ENCODE data around the gene MUC2.

DNA sequence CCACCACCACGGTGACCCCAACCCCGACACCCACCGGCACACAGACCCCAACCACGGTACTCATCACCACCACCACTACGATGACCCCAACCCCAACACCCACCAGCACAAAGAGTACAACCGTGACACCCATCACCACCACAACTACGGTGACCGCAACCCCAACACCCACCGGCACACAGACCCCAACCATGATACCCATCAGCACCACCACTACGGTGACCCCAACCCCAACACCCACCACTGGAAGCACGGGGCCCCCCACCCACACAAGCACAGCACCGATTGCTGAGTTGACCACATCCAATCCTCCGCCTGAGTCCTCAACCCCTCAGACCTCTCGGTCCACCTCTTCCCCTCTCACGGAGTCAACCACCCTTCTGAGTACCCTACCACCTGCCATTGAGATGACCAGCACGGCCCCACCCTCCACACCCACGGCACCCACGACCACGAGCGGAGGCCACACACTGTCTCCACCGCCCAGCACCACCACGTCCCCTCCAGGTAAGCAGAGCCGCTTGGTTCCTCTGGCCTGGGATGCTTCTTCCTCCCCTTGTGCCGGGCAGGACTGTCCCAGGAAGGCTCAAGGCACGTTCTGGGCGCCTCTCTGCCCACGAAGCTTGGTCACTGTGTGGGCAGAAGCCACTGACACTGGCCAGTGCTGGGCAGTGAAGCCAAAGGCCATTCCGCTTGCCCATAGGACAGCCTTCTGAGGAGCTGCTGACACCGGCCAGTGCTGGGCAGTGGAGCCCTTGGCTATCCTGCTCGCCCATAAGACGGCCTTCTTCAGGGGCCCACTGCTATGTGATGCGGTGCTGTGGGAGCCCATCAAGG lies 25.1 kb downstream of the MUC2 start:
- TF ChIP-seq, protein P1, sequence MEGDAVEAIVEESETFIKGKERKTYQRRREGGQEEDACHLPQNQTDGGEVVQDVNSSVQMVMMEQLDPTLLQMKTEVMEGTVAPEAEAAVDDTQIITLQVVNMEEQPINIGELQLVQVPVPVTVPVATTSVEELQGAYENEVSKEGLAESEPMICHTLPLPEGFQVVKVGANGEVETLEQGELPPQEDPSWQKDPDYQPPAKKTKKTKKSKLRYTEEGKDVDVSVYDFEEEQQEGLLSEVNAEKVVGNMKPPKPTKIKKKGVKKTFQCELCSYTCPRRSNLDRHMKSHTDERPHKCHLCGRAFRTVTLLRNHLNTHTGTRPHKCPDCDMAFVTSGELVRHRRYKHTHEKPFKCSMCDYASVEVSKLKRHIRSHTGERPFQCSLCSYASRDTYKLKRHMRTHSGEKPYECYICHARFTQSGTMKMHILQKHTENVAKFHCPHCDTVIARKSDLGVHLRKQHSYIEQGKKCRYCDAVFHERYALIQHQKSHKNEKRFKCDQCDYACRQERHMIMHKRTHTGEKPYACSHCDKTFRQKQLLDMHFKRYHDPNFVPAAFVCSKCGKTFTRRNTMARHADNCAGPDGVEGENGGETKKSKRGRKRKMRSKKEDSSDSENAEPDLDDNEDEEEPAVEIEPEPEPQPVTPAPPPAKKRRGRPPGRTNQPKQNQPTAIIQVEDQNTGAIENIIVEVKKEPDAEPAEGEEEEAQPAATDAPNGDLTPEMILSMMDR (conservative IDR thresholded peaks at IDR 0.05; ENCODE audit: low read depth, low read length) = no peak
- TF ChIP-seq EZH2 (IDR thresholded peaks at IDR 0.05; ENCODE audit: low read length, unreplicated experiment) = no peak

All from PC-3 (cell line).